K562 (cell line): Measurements from ENCODE around the gene TK1. TPM values are rescaled to one million over a fixed set of nuclear protein-coding genes. Genes with fewer than 3 reads are reported as not detected.

Source experiments
- ARID1B ChIP-seq: fragments of 450-650 bp; IDR thresholded peaks from 2 replicates; pipeline ENCODE4 v1.6.1; 2016; ENCODE audit warnings: antibody characterized with exemption, mild to moderate bottlenecking, inconsistent platforms
- ARID4B ChIP-seq: sonication (generic); formaldehyde crosslinking; IDR thresholded peaks from 2 replicates; pipeline ENCODE4 v1.8.0; 2022; ENCODE audit warnings: mild to moderate bottlenecking, missing genetic modification reagents
- E2F6 ChIP-seq, 2 experiments: IDR thresholded peaks; 2 replicates each; pipeline ENCODE4 v1.6.1; 2011; ENCODE audit warnings: borderline replicate concordance in 1 of 2, control low read depth in 1 of 2, low read depth in 1 of 2, low read length in 1 of 2, mild to moderate bottlenecking in 1 of 2, mixed read lengths in 1 of 2, moderate library complexity in 1 of 2; ENCODE audit not compliant: insufficient read depth in 1 of 2, insufficient read length in 1 of 2, poor library complexity in 1 of 2, severe bottlenecking in 1 of 2; ENCODE audit errors: extremely low read depth in 1 of 2
- FIP1L1 ChIP-seq: fragments of 200-400 bp; formaldehyde crosslinking; IDR thresholded peaks from 2 replicates; pipeline ENCODE4 v1.6.1; 2018; ENCODE audit warnings: mild to moderate bottlenecking, low read depth, low read length; ENCODE audit not compliant: poor library complexity, severe bottlenecking
- GABPB1 ChIP-seq: sonication (generic); formaldehyde crosslinking; IDR thresholded peaks from 2 replicates; pipeline ENCODE4 v1.8.0; 2022; ENCODE audit warnings: mild to moderate bottlenecking, missing genetic modification reagents
- THAP7 ChIP-seq: fragments of 250-450 bp; sonication (Bioruptor Pico); IDR thresholded peaks from 2 replicates; pipeline ENCODE4 v1.5.0; 2021
- TOE1 ChIP-seq, 2 experiments: fragments of 450-650 bp in 1 of 2; sonication (generic) in 1 of 2; formaldehyde crosslinking in 1 of 2; IDR thresholded peaks; 2 replicates each; pipeline versions ENCODE4 v1.7.1 to v1.8.0; 2016 to 2022; ENCODE audit warnings: borderline replicate concordance in 2 of 2, mild to moderate bottlenecking in 2 of 2, antibody characterized with exemption in 1 of 2, inconsistent platforms in 1 of 2, low read depth in 1 of 2, missing genetic modification reagents in 1 of 2, moderate library complexity in 1 of 2
- ZBTB1 ChIP-seq: sonication (generic); formaldehyde crosslinking; IDR thresholded peaks from 2 replicates; pipeline ENCODE4 v1.8.1; 2023; ENCODE audit warnings: missing genetic modification reagents, low read depth, mild to moderate bottlenecking, borderline replicate concordance
- ZNF431 ChIP-seq: sonication (generic); formaldehyde crosslinking; IDR thresholded peaks from 2 replicates; pipeline ENCODE4 v1.8.0; 2022; ENCODE audit warnings: mild to moderate bottlenecking, missing genetic modification reagents
- ZNF511 ChIP-seq: sonication (generic); formaldehyde crosslinking; IDR thresholded peaks from 2 replicates; pipeline ENCODE4 v1.8.0; 2022; ENCODE audit warnings: mild to moderate bottlenecking, missing genetic modification reagents
- ZNF583 ChIP-seq: fragments of 250-450 bp; sonication (Bioruptor Pico); IDR thresholded peaks from 2 replicates; pipeline ENCODE4 v1.4.0; 2020
- ZNF592 ChIP-seq: fragments of 450-650 bp; IDR thresholded peaks from 2 replicates; pipeline ENCODE4 v1.6.1; 2017; ENCODE audit warnings: antibody characterized with exemption, mild to moderate bottlenecking
- polyA plus RNA-seq, 8 experiments: library from polyadenylated mRNA; depleted of rRNA in 4 of 8; stranded (reverse) in 5 of 8; unstranded in 3 of 8; fragments of >200 nt; fragmentation: Nextera tagmentation in 2 of 8; fragmentation: Illumina TruSeq in 1 of 8; extraction: Ambion mirVana in 2 of 8; extraction: Trizol in 1 of 8; gene quantifications; 2 replicates each; pipeline versions ENCODE4 v1.2.1 to v1.2.3, GENCODE V29; 2011 to 2014; ENCODE audit warnings: inconsistent platforms in 1 of 8, missing spikeins in 1 of 8
- total RNA-seq, 7 experiments: library from RNA; depleted of rRNA in 6 of 7; stranded (reverse); fragments of >200 nt in 6 of 7; fragmentation: Illumina TruSeq in 2 of 7; extraction: Trizol in 2 of 7; gene quantifications; 2 replicates each; pipeline versions ENCODE4 v1.2.1 to v1.2.3, GENCODE V29; 2011 to 2021; ENCODE audit warnings: low replicate concordance in 1 of 7

The TK1 gene
- total and polyA plus RNA-seq, 9 of the 15 experiments (the other 6 are each of a cell fraction or from before 2014, with no cell fraction given): 8.4 to 280 (median 103) TPM

GRCh38 chr17:78214016-78214705, 27.3 kb upstream of the TK1 start, which contains the start of gene BIRC5 (continued):
- TF ChIP-seq ZNF431 (CRISPR knock-in tag): 0 out of 2 replicates have a peak, but pooled peaks have one; percentile 34
- peak; percentile 95 for TF ChIP-seq ZNF592
- peak; percentile 81 for TF ChIP-seq ZBTB1 (CRISPR knock-in tag)
- TF ChIP-seq FIP1L1: peak; percentile 54
- peak; percentile 72 for TF ChIP-seq GABPB1 (CRISPR knock-in tag)
- peak; percentile 19; the same call in 1 of the 2 replicates for TF ChIP-seq ZNF511 (CRISPR knock-in tag)
- TF ChIP-seq ARID1B: peak; percentile 35; the same call in 1 of the 2 replicates
- 0 out of 2 replicates have a peak, but pooled peaks have one; percentile 44 for TF ChIP-seq THAP7 (CRISPR knock-in tag)
- no peak for TF ChIP-seq ZNF583 (CRISPR knock-in tag)
- peak; percentile 72; the same call in 1 of the 2 replicates for TF ChIP-seq TOE1 (IDR thresholded peaks at IDR 0.05; ENCODE audit: borderline replicate concordance)
- no peak; the same call in 1 of the 2 replicates for TF ChIP-seq TOE1 (CRISPR knock-in tag; IDR thresholded peaks at IDR 0.05; ENCODE audit: borderline replicate concordance, low read depth)
- peak; percentile 94 for TF ChIP-seq ARID4B (CRISPR knock-in tag)
- peak; percentile 75 to 85 for TF ChIP-seq E2F6 (IDR thresholded peaks at IDR 0.05; ENCODE audit: borderline replicate concordance in 1 of 2, extremely low read depth in 1 of 2, insufficient read depth in 1 of 2, insufficient read length in 1 of 2, low read depth in 1 of 2, low read length in 1 of 2, poor library complexity in 1 of 2, severe bottlenecking in 1 of 2)
